ENCODE measurements around the gene SUPT4H1.

Gene SUPT4H1

GRCh38 chr17:58381124-58382035 is 29.4 kb upstream of the SUPT4H1 start:
- in situ Hi-C loops (cut with MboI; ENCODE audit: low sequenced_read_pairs): no loop called here

GRCh38 chr17:58380207-58381123 is 28.5 kb upstream of the SUPT4H1 start:
- in situ Hi-C loops (cut with MboI; ENCODE audit: low sequenced_read_pairs): no loop called here

GRCh38 chr17:58379511-58379824 is 27.5 kb upstream of the SUPT4H1 start:
- in situ Hi-C loops (cut with MboI; ENCODE audit: low sequenced_read_pairs): no loop called here

- in situ Hi-C loops (cut with MboI; ENCODE audit: low sequenced_read_pairs): no loop called here
Measured at GRCh38 chr17:58378733-58379510, 26.9 kb upstream of the SUPT4H1 start.

GRCh38 chr17:58377661-58378060 is 25.7 kb upstream of the SUPT4H1 start:
- in situ Hi-C loops (cut with MboI; ENCODE audit: low sequenced_read_pairs): no loop called here

- in situ Hi-C loops (cut with MboI; ENCODE audit: low sequenced_read_pairs): no loop called here
Measured at GRCh38 chr17:58377093-58377601, 25.1 kb upstream of the SUPT4H1 start.

GRCh38 chr17:58376472-58377000 is 24.5 kb upstream of the SUPT4H1 start:
- in situ Hi-C loops (cut with MboI; ENCODE audit: low sequenced_read_pairs): no loop called here

GRCh38 chr17:58375811-58376210 is 23.8 kb upstream of the SUPT4H1 start:
- in situ Hi-C loops (cut with MboI; ENCODE audit: low sequenced_read_pairs): no loop called here

GRCh38 chr17:58375256-58375655 is 23.3 kb upstream of the SUPT4H1 start:
- in situ Hi-C loops (cut with MboI; ENCODE audit: low sequenced_read_pairs): no loop called here

GRCh38 chr17:58373923-58374322 is 21.9 kb upstream of the SUPT4H1 start:
- in situ Hi-C loops (cut with MboI; ENCODE audit: low sequenced_read_pairs): no loop called here

- in situ Hi-C loops (cut with MboI; ENCODE audit: low sequenced_read_pairs): no loop called here
Measured at GRCh38 chr17:58373003-58373402, 21.0 kb upstream of the SUPT4H1 start.

GRCh38 chr17:58371300-58371950 is 19.4 kb upstream of the SUPT4H1 start:
- in situ Hi-C loops (cut with MboI; ENCODE audit: low sequenced_read_pairs): no loop called here

- in situ Hi-C loops (cut with MboI; ENCODE audit: low sequenced_read_pairs): no loop called here
Measured at GRCh38 chr17:58370716-58371115, 18.7 kb upstream of the SUPT4H1 start.

- in situ Hi-C loops (cut with MboI; ENCODE audit: low sequenced_read_pairs): no loop called here
Measured at GRCh38 chr17:58370309-58370708, 18.3 kb upstream of the SUPT4H1 start.

- in situ Hi-C loops (cut with MboI; ENCODE audit: low sequenced_read_pairs): no loop called here
Measured at GRCh38 chr17:58369214-58370031, 17.4 kb upstream of the SUPT4H1 start.

GRCh38 chr17:58368860-58369213 is 16.8 kb upstream of the SUPT4H1 start:
- in situ Hi-C loops (cut with MboI; ENCODE audit: low sequenced_read_pairs): no loop called here

GRCh38 chr17:58367461-58367860 is 15.5 kb upstream of the SUPT4H1 start:
- in situ Hi-C loops (cut with MboI; ENCODE audit: low sequenced_read_pairs): no loop called here

- in situ Hi-C loops (cut with MboI; ENCODE audit: low sequenced_read_pairs): no loop called here
Measured at GRCh38 chr17:58365980-58366595, 14.1 kb upstream of the SUPT4H1 start.
